HG03045 (cell line): ENCODE results near the gene EVI5.
"Not testable (repeated sequence)": the region's sequence is repeated elsewhere in the genome, so short reads cannot be mapped to it uniquely, and the experiment has no call there.

Experiments
- ATAC-seq: cut with Tn5 transposase; IDR thresholded peaks from one replicate; pipeline ENCODE4 v1.9.1; 2021; ENCODE audit warnings: mild to moderate bottlenecking, moderate library complexity; ENCODE audit not compliant: unreplicated experiment

Gene EVI5

DNA sequence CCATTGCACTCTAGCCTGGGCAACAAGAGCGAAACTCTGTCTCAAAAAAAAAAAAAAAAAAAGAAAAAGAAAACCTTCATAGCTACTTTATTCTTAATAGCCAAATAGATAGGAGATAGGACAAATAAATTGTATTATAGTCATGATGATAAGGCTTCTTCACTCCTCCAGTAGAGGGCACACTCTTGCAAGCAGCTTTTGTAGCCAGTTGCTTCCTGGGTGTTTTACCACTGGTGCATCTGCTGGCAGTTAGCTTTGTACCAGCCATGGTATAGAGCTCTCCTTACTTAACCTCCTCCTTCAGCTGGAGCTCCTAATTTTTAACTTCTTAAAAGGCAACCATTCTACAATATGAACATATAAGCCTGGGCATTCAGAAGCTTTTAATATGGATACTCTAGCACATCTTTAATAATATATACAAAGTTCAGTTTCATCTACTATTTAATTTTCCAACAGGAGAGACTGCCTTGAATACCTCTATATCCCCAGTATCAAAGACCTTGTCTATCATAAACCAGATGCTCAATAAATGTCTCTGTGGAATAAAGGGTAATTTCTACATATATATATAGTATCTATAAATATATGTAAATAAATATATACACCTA lies 35.8 kb downstream of the EVI5 start:
- ATAC-seq = no peak

GRCh38 chr1:92748138-92748537 lies 36.8 kb downstream of the EVI5 start:
- no peak for ATAC-seq

GRCh38 chr1:92747735-92748134 lies 37.2 kb downstream of the EVI5 start:
- no peak for ATAC-seq

GRCh38 chr1:92746255-92746654 lies 38.7 kb downstream of the EVI5 start:
- ATAC-seq = not testable (repeated sequence)

DNA sequence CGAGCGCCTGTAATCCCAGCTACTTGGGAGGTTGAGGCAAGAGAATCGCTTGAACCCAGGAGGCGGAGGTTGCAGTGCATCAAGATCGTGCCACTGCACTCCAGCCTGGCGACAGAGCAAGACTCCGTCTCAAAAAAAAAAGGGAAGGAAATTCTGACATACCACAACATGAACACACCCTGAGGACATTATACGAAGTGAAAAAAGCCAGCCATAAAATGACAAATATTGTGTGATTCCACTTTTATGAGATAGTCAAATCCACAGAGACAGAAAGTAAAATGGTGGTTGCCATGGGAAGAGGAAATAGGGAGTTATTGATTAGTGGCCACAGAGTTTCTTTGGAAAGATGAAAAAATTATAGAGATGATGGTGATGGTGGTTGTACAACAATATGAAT lies 41.7 kb downstream of the EVI5 start:
- no peak for ATAC-seq

DNA sequence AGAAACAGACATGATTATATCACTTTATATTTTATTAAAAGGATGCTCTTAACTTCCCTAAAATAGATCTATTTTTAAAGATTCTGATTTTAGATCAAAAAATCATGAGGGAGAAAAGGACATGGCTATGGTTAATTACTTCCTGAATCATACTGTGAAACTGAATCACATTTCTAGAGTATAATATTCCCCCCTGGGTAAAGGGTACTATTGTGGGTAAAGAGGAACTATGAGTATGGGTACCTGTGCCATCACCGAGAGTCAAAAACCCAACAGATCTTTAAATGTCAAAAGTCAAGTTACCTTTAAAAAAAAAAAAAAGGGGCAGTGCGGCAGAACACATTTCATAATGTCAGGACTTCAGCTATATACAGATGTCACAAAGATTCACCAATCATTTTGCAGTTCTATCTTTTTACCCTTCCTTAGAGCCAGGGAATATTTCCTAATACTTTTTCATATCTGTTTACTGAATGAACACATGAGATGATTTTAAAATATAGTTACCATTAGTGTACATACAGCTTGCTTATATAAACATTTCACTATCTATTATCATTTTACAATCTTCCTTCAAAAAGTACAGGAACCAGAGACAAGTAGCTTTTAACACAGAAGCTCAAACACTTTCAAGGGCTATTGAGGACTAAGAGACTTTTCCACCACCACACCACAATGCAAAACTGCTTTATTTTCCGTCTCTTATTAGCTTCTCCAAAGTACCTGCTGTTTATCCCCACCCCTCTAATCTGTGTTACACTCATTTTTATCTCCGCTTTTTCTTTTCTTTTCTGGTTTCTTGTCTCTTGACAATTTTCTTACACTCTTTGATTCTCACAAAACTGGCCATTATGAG lies 45.0 kb downstream of the EVI5 start:
- no peak for ATAC-seq

DNA sequence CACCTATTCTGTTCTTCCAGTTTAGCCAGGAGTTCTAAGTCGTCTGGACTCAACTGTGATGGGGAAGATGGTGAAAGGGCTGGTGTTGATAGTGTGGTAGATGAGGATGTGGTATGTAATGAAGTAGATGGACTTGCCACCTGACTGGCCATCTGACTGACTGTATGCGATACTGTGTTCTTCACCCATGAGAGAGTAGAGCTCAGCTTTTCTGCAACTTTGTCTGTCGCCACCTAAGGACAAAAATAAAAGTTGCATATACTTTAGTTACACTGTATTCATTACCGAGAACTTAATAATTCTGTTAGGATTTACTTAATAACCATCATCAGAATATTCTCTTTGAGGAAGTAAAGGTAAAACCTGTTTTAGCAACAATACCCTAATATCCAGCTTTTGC lies 48.5 kb downstream of the EVI5 start:
- no peak for ATAC-seq

DNA sequence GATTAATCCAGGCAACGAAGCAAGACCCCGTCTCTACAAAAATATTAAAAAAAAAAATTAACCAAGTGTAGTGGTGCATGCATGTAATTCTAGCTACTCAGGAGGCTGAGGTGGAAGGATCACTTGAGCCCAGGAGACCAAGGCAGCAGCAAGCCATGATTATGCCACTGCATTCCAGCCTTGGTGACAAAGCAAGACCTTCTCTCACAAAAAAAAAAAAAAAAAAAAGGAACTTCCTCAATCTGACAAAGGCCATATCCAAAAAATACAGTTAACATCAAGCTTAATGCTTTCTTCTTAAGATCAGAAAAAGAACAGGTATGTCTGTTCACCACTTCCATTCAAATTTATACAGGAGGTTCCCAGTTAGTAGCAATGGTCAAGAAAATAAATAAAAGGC lies 54.4 kb downstream of the EVI5 start:
- no peak for ATAC-seq

DNA sequence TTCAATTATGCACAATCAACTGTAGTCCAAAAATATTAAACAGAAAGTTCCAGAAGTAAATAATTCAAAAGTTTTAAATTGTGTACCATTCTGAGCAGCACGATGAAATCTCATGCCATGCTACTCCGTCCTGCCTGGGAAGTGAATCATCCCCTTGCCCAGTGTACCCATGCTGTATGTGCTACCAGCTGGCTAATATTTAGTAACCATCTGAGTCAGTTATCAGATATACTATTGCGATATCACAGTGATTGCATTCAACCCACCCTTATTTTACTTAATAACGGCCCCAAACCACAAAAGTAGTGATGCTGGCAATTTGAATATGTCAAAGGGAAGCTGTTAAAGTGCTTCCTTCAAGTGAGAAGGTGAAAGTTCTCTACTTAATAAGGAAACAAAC lies 56.2 kb downstream of the EVI5 start:
- no peak for ATAC-seq

- not testable (repeated sequence) for ATAC-seq
These were observed 61.2 kb downstream of the EVI5 start for GRCh38 chr1:92723713-92724112.

DNA sequence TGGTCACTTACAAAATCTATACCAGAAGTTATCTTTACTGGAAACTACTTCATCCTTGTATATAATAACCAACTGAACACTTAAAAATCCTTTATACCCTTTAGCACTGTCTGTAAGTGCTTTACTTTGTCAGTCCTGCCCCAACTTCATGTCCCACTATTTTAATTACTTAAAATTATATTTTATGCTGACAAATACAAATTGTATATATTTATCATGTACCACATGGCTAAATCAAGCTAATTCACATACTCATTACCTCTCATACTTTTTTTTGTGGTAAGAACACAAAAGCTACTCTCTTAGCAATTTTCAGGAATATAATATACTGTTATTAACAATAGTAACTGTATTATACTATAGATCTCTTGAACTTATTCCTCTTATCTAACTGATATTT lies 63.0 kb downstream of the EVI5 start:
- ATAC-seq = no peak

GRCh38 chr1:92721157-92721556 lies 63.8 kb downstream of the EVI5 start:
- not testable (repeated sequence) for ATAC-seq

- not testable (repeated sequence) for ATAC-seq
These were observed 69.4 kb downstream of the EVI5 start for GRCh38 chr1:92715476-92715951.

- ATAC-seq = no peak
These were observed 71.0 kb downstream of the EVI5 start for GRCh38 chr1:92713939-92714338.

DNA sequence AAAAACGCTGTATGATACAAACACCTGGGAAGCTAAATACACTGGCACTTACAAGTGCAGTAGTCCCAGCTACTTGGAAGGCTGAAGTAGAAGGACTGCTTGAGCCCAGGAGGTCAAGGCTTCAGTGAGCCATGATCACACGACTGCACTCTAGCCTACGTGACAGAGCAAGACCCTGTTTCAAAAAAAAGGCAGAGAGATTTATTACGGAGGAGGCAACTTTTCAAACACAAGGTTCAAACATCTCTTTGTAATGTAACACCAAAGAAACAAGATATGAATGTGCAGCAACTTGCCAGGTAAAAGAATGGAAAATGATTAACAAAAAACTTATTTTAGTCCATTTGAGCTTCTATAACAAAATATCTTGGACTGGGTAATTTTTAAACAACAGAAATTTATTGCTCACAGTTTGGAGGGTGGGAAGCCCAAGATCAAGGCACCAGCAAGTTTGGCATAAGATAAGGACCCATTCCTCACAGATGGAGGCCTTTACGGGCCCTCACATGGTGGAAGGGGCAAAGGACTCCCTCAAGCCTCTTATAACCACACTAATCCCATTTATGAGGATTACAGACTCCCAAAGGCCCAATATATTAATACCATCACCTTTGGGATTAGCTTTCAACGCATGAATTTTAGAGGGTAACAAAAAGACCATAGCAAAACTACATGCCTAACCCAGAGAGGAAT lies 73.3 kb downstream of the EVI5 start:
- ATAC-seq = no peak

DNA sequence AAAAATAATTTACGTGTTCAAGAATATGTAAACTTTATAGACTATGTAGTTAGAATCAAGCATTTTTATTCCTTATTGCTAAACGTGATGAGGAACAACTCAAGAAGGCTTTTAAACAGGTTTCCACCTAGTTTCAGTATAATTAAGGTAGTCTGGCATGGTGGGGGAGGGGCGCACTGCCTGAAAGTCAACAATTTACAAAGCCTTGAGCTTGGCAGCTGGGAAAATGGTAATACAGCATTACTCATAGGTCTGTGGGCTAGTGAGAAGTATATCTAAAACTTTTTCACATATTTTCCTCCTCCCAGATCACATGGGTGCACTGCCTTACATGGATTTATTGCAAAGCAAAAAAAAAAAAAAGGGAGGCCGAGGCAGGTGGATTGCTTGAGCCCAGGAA lies 75.2 kb downstream of the EVI5 start:
- no peak for ATAC-seq

DNA sequence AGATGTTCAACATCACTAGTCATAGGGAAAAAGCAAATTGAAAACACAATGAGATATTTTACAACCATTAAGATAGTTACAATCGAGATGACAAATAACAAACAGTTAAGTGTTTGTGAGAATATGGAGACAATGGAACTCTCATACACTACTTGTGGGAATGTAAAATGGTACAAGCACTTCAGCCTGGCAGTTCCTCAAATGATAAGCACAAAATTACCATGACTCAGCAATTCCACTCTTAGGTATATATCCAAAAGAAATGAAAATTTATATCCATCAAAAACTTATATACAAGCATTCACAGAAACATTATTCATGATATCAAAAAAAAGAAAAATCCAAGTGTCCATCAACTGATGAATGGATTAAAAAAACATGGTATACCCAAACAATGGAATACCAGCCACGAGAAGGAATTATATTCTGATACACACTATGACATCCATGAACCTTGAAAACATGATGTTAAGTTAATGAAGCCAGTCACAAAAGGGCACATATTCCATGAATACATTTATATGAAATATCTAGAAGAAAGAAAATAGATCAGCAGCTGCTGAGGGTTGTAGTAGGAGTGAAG lies 76.4 kb downstream of the EVI5 start:
- no peak for ATAC-seq

- ATAC-seq = no peak
These were observed 77.2 kb downstream of the EVI5 start for GRCh38 chr1:92707709-92708108.

DNA sequence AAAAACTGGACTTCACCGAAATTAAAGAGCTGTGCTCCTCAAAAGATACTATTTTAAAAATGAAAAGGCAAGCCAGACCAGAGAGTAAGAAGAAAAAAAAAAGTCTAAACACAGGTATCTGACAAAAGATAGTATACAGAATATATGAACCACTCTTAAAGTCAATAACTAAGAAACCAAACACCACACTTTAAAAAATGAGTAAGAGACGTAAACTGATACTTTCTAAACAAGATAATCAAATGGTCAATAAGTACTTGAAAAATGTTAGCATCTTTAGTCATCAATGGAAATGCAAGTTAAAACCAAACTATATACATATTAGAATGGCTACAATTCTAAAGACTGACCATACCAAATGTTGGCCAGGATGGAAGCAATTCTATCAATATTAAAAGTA lies 77.6 kb downstream of the EVI5 start:
- no peak for ATAC-seq

- ATAC-seq = no peak
These were observed 79.5 kb downstream of the EVI5 start for GRCh38 chr1:92705446-92705845.

DNA sequence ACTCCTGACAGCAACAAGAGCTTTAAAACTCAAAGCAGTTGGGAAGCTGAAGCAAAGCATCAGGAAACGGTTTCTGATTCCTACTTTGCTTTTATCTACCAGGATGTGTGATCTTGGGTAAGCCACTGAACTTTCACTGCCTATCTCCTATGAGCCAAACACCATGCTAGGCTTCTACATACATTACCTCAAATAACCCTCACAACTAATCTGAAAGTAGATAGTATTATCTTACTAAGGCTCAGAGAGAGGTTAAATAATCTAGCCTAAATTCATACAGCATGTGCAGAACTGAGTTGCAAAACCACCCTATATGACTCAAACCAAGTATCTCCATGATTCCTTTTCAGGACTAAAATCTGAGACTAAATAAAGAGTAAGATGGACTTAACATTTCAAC lies 83.8 kb downstream of the EVI5 start:
- no peak for ATAC-seq
